Endodermal cell (in vitro differentiated cells): Measurements from ENCODE around the gene MCHR2. TPM values are rescaled to one million over a fixed set of nuclear protein-coding genes. Genes with fewer than 3 reads are reported as not detected.

Experiments used
- DNase-seq: peaks from one replicate; pipeline ENCODE4 v3.0.0-alpha.2; 2017
- H3K27ac ChIP-seq: 2 replicates; pipeline ENCODE4 v1.5.1; 2013; ENCODE audit warnings: mild to moderate bottlenecking, low read depth, low read length, moderate library complexity
- H3K27me3 ChIP-seq: 2 replicates; pipeline ENCODE4 v1.6.1; 2013; ENCODE audit warnings: mild to moderate bottlenecking, low read length, moderate library complexity; ENCODE audit not compliant: insufficient read depth, control insufficient read depth, poor library complexity, severe bottlenecking
- H3K36me3 ChIP-seq: 2 replicates; pipeline ENCODE4 v1.7.0; 2013; ENCODE audit warnings: mild to moderate bottlenecking, low read length, moderate library complexity; ENCODE audit not compliant: control insufficient read depth, insufficient read depth
- H3K4me1 ChIP-seq: one replicate; pipeline ENCODE4 v1.7.0; 2013; ENCODE audit warnings: low read length; ENCODE audit not compliant: control insufficient read depth, insufficient read depth
- H3K4me3 ChIP-seq: 2 replicates; pipeline ENCODE4 v1.5.1; 2013; ENCODE audit warnings: mild to moderate bottlenecking, low read length, moderate library complexity
- H3K9ac ChIP-seq: 2 replicates; pipeline ENCODE4 v1.6.1; 2013; ENCODE audit warnings: mild to moderate bottlenecking, low read length, moderate library complexity; ENCODE audit not compliant: poor library complexity, severe bottlenecking; ENCODE audit errors: extremely low read depth
- H3K9me3 ChIP-seq: 2 replicates; pipeline ENCODE4 v1.6.1; 2013; ENCODE audit warnings: mild to moderate bottlenecking, low read length, moderate library complexity; ENCODE audit not compliant: control insufficient read depth
- H3K27ac Mint-ChIP-seq: 2 replicates; pipeline ENCODE4 v1.8.0; 2020; ENCODE audit warnings: mixed read lengths
- H3K27me3 Mint-ChIP-seq: 2 replicates; pipeline ENCODE4 v1.8.0; 2021; ENCODE audit warnings: mild to moderate bottlenecking, mixed read lengths; ENCODE audit not compliant: insufficient read depth
- H3K36me3 Mint-ChIP-seq: 2 replicates; pipeline ENCODE4 v1.8.0; 2020; ENCODE audit warnings: low read depth, mixed read lengths
- H3K4me1 Mint-ChIP-seq: 2 replicates; pipeline ENCODE4 v1.8.0; 2020; ENCODE audit warnings: mixed read lengths
- H3K4me3 Mint-ChIP-seq: 2 replicates; pipeline ENCODE4 v1.8.0; 2020; ENCODE audit warnings: mild to moderate bottlenecking, moderate library complexity, mixed read lengths
- H3K9me3 Mint-ChIP-seq: 2 replicates; pipeline ENCODE4 v1.8.0; 2020; ENCODE audit warnings: mild to moderate bottlenecking, mixed read lengths
- CTCF ChIP-seq: fragments of 200-600 bp; sonication (generic); conservative IDR thresholded peaks from 2 replicates; pipeline ENCODE4 v1.5.0; 2021; ENCODE audit warnings: antibody characterized with exemption, mild to moderate bottlenecking
- WGBS, 2 experiments: methylation state at CpG; one replicate each; pipeline versions ENCODE4 v1.1.5 to v1.1.7; 2013; ENCODE audit warnings: missing lambda C conversion rate in 2 of 2, mixed read lengths in 1 of 2; ENCODE audit not compliant: insufficient coverage in 1 of 2, insufficient read length in 1 of 2; 5-methylcytosine and 5-hydroxymethylcytosine counted together
- total RNA-seq, 2 donors: library from RNA; stranded (reverse); fragmentation: NEBNext Ultra II Directional in 1 of 2; extraction: Animal tissue kit (Norgen Biotek cat#: 25700) in 1 of 2; gene quantifications; 2 replicates in 1 of 2; 3 replicates in 1 of 2; pipeline ENCODE4 v1.2.1, GENCODE V29; 2021

The MCHR2 gene
- total RNA-seq, 2 donors from 2014 or later = not detected

- H3K9ac ChIP-seq = no peak overlapping the region
- no peaks in the 10 kb centered on the region for H3K4me1 Mint-ChIP-seq
- 82% methylated on average over 2 of the region's 2 CpGs; no CpG with 5 or more reads in 1 of the 2 experiments for WGBS, 2 experiments
- no peaks in the 10 kb centered on the region for H3K27me3 Mint-ChIP-seq
- TF ChIP-seq CTCF = no peak
- H3K27me3 ChIP-seq = no peaks in the 10 kb centered on the region
- no peaks in the 10 kb centered on the region for H3K9me3 Mint-ChIP-seq
- no peak for DNase-seq
- H3K36me3 ChIP-seq = no peaks in the 10 kb centered on the region
- H3K4me1 ChIP-seq = no peaks in the 10 kb centered on the region
- H3K4me3 Mint-ChIP-seq = no peak overlapping the region
- no peak overlapping the region for H3K4me3 ChIP-seq
- H3K36me3 Mint-ChIP-seq = no peaks in the 10 kb centered on the region
- no peak overlapping the region for H3K27ac ChIP-seq
- no peaks in the 10 kb centered on the region for H3K9me3 ChIP-seq
- no peak overlapping the region for H3K27ac Mint-ChIP-seq
These were observed 29.8 kb upstream of the MCHR2 start for GRCh38 chr6:100023798-100024197.

GRCh38 chr6:100022847-100023246, 28.8 kb upstream of the MCHR2 start:
- Histone ChIP-seq H3K36me3 (no peaks in the 10 kb centered on the region), H3K9me3 (peaks cover 4% of the 10 kb centered on the region), H3K27ac (no peak overlapping the region), H3K27me3 (no peaks in the 10 kb centered on the region), H3K9ac (no peak overlapping the region), H3K4me3 (no peak overlapping the region), H3K4me1 (no peaks in the 10 kb centered on the region)
- no peaks in the 10 kb centered on the region for H3K36me3 Mint-ChIP-seq
- no peaks in the 10 kb centered on the region for H3K27me3 Mint-ChIP-seq
- no peak for TF ChIP-seq CTCF
- H3K4me3 Mint-ChIP-seq = no peak overlapping the region
- H3K4me1 Mint-ChIP-seq = no peaks in the 10 kb centered on the region
- DNase-seq = peak; percentile 50
- H3K27ac Mint-ChIP-seq = no peak overlapping the region
- H3K9me3 Mint-ChIP-seq = no peaks in the 10 kb centered on the region
- 86 to 91% methylated on average over 3 of the region's 3 CpGs for WGBS, 2 experiments

DNA sequence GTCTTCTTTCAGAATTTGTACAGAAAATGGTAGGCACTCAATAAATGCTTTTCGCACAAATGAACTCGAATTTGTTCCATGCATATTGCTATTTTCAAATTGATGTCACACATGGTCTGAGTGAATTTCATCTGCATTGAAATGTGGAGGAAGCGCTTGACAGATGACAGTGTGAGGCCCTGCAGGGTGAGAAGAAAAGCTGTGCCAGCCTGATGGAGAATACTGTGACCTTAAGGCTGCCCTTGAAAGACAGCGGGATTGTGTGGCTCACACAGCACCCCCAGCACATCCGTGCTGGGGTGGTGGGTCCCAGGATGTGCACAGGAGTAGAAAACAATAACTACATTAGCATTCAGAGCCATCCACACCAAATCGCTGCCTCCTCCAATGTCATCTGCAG, 14.8 kb upstream of the MCHR2 start:
- Histone ChIP-seq H3K27me3 (no peaks in the 10 kb centered on the region), H3K9me3 (no peaks in the 10 kb centered on the region), H3K4me1 (no peaks in the 10 kb centered on the region), H3K36me3 (no peaks in the 10 kb centered on the region), H3K27ac (peak overlapping the region; percentile 64), H3K9ac (no peak overlapping the region), H3K4me3 (no peak overlapping the region)
- Mint-ChIP-seq H3K27me3 (no peaks in the 10 kb centered on the region), H3K4me1 (no peaks in the 10 kb centered on the region), H3K27ac (no peak overlapping the region), H3K9me3 (no peaks in the 10 kb centered on the region), H3K4me3 (no peak overlapping the region), H3K36me3 (no peaks in the 10 kb centered on the region)
- TF ChIP-seq CTCF = no peak
- WGBS, 2 experiments = 67 to 82% methylated on average over 5 to 6 of the region's 6 CpGs
- no peak for DNase-seq
